ENCODE measurements around the gene XPNPEP2.
"Not testable (repeated sequence)": the region's sequence is repeated elsewhere in the genome, so short reads cannot be mapped to it uniquely, and the experiment has no call there.

XPNPEP2 gene

DNA sequence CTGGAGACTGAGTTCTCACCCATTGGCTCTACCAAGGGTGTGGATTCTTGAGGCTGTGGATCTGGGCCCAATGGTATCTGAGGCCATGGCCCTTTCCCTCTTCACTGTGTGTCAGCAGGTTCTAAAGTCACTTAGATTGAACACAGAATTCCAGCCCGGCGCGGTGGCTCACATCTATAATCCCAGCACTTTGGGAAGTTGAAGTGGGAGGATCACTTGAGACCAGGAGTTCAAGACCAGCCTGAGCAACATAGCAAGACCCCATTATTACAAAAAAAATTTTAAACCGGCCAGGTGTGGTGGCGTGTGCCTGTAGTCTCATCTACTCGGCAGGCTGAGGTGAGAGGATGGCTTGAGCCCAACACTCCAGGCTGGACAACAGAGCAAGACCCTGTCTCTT, 18.0 kb upstream of the XPNPEP2 start:
- no peak for DNase-seq (ENCODE audit: low read depth)

DNA sequence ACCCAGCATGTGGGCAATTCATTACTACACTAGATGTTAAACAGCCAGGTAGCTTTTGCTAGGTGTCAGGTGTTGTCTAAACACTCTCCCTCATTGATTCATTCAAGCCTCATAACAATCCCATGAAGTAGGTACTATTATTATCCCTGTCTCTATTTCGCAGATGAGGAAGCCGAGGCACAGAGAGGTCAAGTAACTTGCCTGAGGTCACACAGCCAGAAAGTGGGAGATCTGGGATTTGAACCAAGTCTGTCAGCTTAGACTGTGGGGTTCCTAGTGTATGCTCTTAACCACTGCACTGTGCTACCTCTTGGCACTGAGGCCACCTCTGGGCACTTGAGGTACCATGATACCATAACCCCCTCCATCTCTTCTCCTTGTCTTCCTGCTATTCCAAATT, 17.4 kb upstream of the XPNPEP2 start:
- no peak for DNase-seq (ENCODE audit: low read depth)

DNA sequence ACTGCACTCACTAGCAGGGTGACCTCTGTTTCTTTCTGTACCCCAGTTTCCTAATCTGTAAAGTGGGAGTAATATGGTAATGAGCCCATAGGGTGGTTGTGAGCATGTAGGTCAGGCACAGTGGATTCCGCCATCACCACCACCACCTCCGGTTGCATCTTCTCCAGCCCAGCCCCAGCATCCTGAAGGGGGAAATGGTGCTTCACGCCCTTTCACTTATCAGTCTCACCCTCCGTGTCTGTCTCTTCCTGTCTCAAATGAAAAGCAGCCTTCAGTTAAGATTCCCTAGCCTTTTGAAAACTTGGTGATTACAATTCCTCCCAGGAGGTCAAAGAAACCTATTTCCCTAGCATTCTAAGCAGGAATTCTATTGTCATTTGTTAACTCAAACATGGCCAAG, 16.9 kb upstream of the XPNPEP2 start:
- no peak for DNase-seq (ENCODE audit: low read depth)

DNA sequence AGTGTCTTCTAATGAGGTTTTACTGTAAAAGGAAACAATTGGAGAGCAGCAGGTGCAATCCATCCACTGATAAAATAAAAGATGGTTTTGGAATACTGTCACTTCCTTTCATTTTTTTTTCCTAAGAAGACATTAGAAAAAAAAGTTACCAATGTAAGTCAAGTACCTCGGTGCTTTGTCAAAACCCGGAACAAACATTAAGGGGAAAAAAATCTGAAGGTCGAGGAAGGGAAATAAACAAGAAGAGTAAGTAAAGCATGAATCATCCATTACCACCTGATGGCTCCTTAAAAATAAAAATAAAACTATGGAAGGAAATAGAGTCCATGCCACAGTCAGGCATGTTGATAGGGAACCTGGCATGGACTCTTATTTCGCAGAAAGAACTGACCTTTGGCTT, 15.3 kb upstream of the XPNPEP2 start:
- no peak for DNase-seq (ENCODE audit: low read depth)

DNA sequence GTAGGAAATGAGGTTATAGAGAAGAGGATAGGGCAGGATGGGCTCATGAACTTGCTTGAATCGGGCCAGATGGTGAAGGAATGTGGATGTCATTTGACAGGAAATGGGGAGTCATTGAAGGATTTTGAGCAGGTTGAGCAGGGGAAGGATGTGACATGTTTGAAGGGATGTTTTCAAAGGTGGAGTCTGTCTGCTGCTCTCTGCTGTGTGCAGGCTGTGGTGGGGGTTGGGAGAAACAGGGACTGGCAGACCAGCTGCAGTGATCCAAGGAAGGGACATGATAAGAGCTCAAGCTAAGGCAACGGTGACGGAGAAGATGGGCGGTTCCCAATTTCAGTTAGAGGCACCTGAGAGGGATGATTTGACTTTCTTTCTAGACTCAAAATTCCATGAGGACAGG, 14.0 kb upstream of the XPNPEP2 start:
- DNase-seq (ENCODE audit: low read depth) = no peak

DNA sequence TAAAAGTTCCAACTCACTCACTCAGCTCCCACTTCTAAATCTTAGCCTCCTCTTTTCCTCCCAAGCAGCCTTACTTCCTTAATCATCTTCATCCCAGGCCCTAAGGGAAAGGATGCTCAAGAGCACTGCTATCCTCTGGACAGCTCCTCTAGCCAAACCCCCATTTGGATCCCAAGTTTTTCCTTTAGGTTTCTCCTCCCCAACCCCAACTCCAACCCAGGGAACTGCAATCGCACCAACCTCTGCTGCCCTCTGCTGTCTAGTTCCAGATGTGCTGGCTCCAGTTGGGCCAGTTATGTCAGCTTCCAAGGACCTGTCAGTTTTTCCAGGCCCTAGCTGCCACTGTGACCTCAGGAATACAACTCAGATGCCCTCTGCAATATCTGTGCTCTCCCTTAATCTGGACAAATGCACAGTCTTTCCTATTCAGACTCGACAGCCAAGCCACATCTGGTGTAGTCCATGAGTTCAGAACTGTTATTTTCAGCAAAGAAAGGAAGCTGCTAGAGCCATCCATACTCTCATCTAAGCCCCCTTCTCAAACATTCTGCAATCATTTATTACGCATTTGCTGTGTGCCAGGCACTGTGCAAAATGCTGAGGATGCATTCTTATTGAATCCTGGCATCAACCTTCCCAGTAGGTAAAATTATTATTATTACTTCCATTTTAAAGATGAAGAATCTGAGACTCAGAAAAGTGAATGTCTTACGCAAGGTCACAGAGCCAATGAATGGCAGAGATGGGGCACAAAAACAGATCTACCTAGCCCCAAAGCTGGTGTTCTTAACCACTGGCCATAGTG, 12.3 kb upstream of the XPNPEP2 start:
- no peak for DNase-seq (ENCODE audit: low read depth)

DNA sequence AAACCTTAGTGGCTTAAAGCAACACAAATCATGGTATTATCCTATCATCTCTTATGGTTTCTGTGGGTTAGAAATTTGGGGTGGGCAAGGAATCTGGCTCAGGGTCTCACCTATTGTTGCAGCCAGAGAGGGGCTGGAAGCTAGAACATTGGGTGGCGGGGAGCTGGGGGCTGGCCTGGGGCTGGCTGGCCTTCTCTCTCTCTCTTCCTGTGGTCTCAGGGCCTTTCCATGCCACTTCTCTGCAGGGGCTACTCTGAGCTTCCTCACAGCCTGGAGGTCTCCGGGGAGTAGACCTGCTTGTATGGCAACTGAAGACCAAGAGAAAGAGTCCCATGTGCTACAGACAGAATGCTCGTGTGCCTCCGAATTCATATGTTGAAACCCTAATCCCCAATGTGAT, 10.7 kb upstream of the XPNPEP2 start:
- no peak for DNase-seq (ENCODE audit: low read depth)

DNA sequence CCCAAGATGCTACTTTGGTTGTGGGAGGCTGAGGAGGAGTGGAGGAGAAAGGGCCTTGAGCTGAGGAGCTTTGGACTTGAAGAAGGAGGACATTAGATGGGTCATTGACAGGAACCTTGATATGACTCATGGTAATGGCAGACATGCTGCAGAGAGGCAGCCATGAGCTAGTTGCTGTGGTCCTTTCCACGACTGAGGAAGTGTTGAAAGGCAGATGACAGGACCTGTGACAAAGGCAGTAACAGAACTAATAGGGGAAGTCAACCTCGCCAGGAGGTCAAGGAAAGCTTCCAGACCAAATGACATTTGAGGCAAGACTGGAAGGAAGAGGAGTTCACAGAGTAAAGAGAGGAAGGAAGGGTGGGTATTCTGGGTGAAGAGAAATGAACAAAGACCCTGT, 7.6 kb upstream of the XPNPEP2 start:
- DNase-seq (ENCODE audit: low read depth) = no peak

DNA sequence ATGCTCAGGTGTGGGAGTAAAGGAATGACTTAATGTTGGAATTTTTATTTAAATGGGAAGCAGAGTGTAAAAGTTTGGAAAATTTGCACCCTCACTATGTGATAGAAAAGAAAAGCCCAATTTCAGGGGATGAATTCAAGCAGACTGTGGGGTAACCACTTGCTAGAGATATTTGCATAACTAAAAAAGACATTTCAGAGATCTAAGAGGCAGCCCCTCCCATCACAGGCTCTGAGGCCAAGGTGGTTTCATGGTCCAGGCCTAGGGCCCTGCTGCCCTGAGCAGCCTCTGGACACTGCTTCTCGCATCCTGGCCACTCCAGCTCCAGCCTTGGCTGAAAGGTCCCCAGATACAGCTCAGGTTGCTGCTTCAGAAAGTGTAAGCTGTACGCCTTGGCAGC, 5.9 kb upstream of the XPNPEP2 start:
- DNase-seq (ENCODE audit: low read depth) = no peak

DNA sequence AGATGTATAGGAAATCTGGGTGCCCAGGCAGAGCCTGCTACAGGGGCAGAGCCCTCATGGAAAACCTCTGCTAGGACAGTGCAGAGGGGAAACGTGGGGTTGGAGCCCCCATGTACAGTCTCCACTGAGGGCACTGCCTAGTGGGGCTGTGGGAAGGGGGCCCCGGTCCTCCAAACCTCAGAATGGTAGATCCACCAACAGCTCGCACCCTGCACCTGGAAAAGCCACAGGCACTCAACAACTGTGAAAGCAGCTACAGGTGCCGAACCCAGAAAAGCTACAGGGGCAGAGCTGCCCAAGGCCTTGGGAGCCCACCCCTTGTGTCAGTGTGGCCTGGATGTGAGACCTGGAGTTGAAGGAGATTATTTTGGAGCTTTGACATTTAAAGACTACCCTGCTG, 5.4 kb upstream of the XPNPEP2 start:
- no peak for DNase-seq (ENCODE audit: low read depth)

DNA sequence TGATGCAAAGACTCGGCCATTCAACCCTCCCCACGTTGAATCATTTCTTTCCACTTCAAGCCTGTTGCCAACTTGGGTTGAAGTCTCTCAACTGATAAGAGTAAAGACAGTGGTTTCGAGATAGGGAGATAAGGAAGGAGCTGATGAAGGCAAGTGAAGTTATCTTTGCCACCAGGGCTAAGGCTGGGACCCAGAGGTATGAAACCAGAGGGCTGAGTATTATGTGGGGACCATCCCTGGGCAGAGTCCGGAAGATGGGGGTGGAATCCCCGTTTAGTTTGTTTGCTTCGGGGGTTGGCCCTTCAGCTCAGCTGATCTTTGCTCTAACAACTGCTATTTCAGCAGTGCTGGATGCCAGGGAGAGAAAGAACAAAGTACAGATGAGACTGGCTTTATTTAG, 2.3 kb upstream of the XPNPEP2 start:
- DNase-seq (ENCODE audit: low read depth) = no peak

DNA sequence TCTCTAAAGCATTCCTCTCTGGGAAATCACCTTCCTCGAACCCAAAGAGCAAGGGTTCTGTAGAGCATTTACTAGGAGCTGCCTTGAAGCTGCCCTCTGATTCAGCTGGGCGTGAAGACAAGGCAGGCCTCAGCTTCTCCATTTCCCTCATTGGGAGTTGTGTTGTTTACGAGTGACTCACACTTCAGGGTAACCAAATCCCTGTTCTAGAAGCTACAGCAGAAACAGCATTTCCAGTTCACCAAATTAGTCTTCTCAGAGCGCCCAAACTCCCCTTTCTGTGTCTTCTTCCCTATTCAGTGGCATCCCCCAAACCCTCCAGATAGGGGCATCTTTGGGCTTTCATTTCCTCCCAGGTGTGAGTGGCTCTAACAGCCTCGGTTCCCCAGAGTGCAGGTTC, 863 bp upstream of the XPNPEP2 start:
- DNase-seq (ENCODE audit: low read depth) = no peak

DNA sequence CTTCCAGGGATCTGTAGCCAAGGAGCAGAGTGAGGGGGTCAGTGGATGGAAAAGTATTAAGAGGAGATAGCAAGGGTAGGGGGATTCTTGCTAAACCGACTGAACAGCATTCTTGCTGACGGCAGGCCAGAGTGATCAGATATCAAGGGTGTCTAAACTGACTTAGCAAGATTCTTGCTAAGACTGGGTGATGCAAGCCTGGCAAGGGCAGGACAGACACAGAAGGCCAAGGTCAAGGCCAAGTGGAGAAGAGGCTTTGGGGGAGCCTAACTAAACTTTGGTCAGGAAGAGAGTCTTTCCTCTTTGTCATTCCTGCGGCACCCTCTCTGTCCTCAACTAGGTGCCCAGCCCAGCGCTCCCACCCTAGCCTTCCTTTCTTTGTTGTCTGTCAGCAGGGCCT, 799 bp downstream of the XPNPEP2 start:
- no peak for DNase-seq (ENCODE audit: low read depth)

DNA sequence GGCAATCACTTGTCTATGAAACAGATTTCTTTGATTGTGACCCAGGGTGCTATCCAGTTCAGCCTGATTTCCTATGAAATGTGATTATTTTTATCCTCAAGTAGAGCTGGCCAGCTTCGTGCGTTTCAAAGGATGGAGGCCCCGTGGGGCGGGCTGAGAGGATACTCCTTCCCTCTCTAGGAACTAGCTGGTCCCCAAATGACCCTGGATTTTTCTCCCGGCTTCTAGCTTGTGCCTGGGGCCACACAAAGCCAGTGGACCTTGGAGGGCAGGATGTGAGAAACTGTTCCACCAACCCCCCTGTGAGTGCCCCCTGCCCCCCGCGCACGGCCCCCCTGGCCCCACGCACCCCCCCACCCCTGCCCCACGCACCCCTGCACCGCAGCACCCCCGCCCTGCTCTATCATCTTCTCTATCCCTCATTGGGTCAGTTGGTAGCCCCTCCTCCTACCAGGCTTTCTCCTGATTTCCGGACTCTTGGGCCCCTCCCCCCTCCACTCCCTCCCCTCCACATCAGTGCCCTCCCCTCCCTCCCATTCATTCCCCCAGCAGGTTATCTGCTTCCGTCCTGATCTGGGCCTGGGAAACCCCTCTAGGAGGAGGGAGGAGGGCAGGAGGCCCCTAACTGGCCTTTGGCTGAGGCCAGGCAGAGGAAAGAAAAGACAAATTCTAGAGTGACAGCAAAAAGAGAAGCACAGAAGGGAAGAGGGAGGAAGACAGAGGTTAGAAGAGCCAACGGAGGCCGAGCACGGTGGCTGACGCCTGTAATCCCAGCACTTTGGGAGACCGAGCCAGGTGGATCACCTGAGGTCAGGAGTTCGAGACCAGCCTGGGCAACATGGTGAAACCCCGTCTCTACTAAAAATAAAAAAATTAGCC, 3.3 kb downstream of the XPNPEP2 start:
- DNase-seq (ENCODE audit: low read depth) = no peak

DNA sequence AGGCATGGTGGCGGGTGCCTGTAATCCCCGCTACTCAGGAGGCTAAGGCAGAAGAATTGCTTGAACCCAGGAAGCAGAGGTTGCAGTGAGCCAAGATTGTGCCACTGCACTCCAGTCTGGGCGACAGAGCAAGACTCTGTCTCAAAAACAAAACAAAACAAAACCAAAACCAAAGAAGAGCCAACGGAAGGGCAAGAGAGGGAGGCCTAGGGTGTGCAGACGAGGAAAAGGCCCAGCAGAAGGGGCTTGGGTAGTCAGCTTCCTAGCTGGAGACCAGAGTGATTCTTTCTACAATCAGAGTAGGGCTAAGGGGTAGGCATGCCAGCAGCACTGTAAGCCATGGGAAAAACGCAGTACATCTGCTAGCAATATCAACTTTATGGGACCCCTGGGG, 4.0 kb downstream of the XPNPEP2 start:
- not testable (repeated sequence) for DNase-seq (ENCODE audit: low read depth)

DNA sequence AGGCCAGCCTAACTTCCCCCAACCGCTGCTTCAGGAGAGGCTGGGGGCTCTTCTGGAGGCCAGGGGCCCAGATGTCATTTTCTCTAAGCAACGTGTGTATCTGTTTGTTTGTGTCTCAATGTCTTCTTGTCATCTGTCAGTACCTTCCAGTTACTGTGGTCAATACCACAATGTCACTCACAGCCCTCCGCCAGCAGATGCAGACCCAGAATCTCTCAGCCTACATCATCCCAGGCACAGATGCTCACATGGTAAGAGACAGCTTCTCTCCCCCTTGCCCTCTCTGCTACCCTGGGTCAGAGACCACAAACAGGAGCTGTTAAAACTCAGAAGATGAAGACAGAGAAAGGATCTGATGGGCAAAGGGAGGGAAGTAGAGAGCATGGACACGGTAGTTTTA, 5.0 kb downstream of the XPNPEP2 start:
- no peak for DNase-seq (ENCODE audit: low read depth)

DNA sequence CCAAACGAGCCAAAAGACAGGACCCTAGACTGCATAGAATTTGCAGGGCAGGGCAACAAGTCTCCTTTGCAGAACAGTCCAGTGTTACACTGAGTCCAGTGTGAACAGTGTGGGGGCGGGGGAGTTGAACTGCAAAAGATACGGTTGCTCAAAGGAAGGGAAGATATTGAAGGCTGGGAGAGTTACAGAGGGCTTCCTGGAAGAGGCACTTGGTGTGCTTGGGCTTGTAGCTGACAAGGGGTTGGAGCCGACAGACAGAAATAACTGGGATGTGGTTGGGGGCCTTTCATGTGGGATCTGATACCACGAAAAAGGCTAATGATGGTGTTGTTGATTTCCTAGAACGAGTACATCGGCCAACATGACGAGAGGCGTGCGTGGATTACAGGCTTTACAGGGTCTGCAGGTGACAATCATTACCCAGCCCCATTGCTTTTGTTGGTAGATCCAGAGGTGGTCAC, 6.1 kb downstream of the XPNPEP2 start:
- no peak for DNase-seq (ENCODE audit: low read depth)

DNA sequence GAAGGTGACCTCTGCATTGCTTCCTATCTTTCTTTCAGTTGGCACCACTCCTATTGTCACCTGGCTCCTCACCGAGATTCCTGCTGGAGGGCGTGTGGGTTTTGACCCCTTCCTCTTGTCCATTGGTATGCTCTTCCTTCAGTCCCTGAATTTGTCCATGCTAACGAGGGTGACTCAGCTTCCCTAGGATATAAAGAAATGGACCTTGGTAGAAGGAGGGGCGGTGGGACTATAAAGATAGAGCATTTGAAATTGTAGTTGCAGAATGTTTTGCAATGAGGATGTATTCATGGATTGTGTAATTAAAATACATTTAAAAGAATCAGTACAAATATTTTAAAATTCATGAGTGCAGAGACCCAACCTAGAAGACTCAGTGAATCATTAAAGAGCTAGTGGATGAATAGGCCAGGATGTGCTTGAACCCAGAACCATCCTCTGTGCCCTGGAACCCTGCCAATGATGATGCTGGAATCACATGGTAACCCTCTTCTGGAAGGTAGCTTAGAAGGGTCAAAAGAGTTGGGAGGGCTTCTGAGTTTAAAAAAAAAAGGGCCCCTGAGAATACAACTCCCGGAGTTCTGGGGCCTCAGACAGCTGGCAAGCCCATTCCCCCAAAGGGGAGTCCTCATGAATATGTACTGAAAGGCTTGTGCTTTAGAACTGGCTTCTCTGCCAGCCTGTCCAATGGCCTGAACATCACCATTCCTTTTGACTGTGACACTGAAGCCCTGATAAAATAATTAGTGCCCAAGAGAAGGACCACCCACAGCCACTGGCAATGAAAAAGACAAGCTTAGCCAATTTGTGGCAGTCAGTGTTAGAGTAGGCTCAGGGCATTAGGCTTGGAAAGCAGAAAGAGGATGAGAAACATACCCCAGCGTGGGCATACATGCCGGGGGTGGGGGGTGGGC, 8.0 kb downstream of the XPNPEP2 start:
- DNase-seq (ENCODE audit: low read depth) = no peak

DNA sequence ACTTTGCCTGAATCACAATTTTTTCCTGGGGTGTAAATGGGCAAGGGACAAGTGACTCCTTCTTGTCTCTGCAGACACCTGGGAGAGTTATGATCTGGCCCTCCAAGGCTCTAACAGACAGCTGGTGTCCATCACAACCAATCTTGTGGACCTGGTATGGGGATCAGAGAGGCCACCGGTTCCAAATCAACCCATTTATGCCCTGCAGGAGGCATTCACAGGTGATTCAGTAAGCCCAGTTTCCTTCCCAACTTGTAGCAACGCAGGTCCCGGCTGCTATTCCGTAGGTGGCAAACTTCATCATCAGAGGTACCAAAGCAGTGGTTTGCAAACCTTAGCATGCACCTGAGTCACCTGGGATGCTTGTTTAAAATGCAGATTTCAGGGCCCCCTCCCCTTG, 8.8 kb downstream of the XPNPEP2 start:
- DNase-seq (ENCODE audit: low read depth) = no peak

DNA sequence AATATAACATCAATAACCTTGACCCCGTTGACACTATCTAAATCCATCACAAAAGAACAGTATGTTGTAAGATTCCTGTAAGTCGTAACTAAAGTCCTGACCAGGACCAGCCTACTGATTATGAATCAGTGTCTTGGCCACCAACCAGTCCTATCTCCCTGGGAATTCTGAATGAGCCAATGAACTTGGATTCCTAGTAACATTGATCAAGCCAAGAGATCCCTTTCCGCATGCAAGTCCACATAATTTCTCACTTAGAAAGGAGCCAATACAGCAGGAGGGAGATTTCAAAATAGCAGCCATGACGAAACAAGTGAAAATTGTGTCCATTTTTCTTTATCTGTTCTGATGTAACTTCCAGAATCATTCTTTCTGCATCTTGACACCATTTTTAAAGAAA, 9.5 kb downstream of the XPNPEP2 start:
- DNase-seq (ENCODE audit: low read depth) = peak; percentile 78

DNA sequence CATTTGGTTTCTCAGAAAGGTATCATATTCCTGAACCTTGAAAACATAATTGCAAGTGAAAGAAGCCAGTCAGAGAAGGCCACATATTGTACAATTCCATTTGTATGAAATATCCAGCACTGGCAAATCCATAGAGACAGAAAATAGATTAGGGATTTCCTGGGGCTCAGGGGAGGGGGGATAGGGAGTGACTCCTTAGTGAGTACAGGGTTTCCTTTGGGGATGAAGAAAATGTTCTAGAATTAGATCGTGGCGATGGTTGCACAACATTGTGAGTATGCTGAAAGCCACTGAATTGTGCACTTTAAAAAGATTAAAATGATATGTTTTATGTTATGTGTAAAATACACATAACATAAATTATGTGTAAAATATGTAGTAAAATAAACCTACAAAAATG, 10.3 kb downstream of the XPNPEP2 start:
- no peak for DNase-seq (ENCODE audit: low read depth)

DNA sequence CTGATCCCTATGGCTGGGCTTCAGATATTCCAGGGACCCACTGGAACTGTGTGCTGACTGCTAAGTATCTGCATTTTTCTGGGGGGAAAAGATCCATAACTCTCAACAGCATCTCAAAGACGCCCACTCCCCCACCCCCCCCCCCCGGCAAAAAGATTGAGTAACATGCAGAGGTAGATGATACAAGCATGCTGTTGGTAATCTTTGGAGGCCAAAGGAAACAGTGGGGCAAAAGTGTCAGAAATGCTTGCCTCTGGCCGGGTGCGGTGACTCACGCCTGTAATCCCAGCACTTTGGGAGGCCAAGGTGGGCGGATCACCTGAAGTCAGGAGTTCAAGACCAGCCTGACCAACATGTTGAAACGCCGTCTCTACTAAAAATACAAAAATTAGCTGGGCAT, 12.2 kb downstream of the XPNPEP2 start:
- DNase-seq (ENCODE audit: low read depth) = no peak

All from GM04503 (cell line).